ENCODE results near the gene C1orf216.

C1orf216 gene

GRCh38 chr1:35718492-35719336 is at the start of gene C1orf216:
Gene C1orf216, minus strand, starts transcription at chr1:35718884. Its CDS starts 2,563 bp downstream, at chr1:35716321.
- peak within 1 kb of the TSS; percentile 79; the same call in 1 of the 2 replicates for H3K27ac ChIP-seq (ENCODE audit: low read depth, low read length)
- peaks cover 15% of the 10 kb centered on the region for H3K36me3 ChIP-seq (ENCODE audit: control insufficient read depth, insufficient read depth, low read length)
- H3K9me3 ChIP-seq (ENCODE audit: control insufficient read depth, insufficient read depth, low read depth, low read length), result no peaks in the 10 kb centered on the region
- H3K27me3 ChIP-seq (ENCODE audit: control insufficient read depth, insufficient read depth, low read length), result no peaks in the 10 kb centered on the region
- peaks cover 10% of the 10 kb centered on the region; the same call in 1 of the 2 replicates for H3K4me1 ChIP-seq (ENCODE audit: control insufficient read depth, insufficient read depth, low read length)
- H3K4me3 ChIP-seq (ENCODE audit: low read depth, low read length), result peak within 1 kb of the TSS; percentile 81
- peak within 1 kb of the TSS; percentile 85 for H3K9ac ChIP-seq (ENCODE audit: low read length)

GRCh38 chr1:35764283-35764682 is 45.6 kb upstream of the C1orf216 start:
- Histone ChIP-seq H3K27ac (ENCODE audit: low read depth, low read length) (no peak overlapping the region), H3K9me3 (ENCODE audit: control insufficient read depth, insufficient read depth, low read depth, low read length) (no peaks in the 10 kb centered on the region), H3K9ac (ENCODE audit: low read length) (no peak overlapping the region), H3K27me3 (ENCODE audit: control insufficient read depth, insufficient read depth, low read length) (no peaks in the 10 kb centered on the region), H3K4me3 (ENCODE audit: low read depth, low read length) (no peak overlapping the region), H3K4me1 (ENCODE audit: control insufficient read depth, insufficient read depth, low read length) (peaks cover 3% of the 10 kb centered on the region; the same call in 1 of the 2 replicates), H3K36me3 (ENCODE audit: control insufficient read depth, insufficient read depth, low read length) (peaks cover 62% of the 10 kb centered on the region)

- H3K36me3 ChIP-seq (ENCODE audit: control insufficient read depth, insufficient read depth, low read length), result peaks cover 71% of the 10 kb centered on the region
- H3K9me3 ChIP-seq (ENCODE audit: control insufficient read depth, insufficient read depth, low read depth, low read length), result no peaks in the 10 kb centered on the region
- H3K27ac ChIP-seq (ENCODE audit: low read depth, low read length), result no peak overlapping the region
- no peaks in the 10 kb centered on the region for H3K27me3 ChIP-seq (ENCODE audit: control insufficient read depth, insufficient read depth, low read length)
- no peak overlapping the region for H3K4me3 ChIP-seq (ENCODE audit: low read depth, low read length)
- no peaks in the 10 kb centered on the region for H3K4me1 ChIP-seq (ENCODE audit: control insufficient read depth, insufficient read depth, low read length)
- no peak overlapping the region for H3K9ac ChIP-seq (ENCODE audit: low read length)
Measured at GRCh38 chr1:35763201-35763600, 44.5 kb upstream of the C1orf216 start.

GRCh38 chr1:35762141-35762540 is 43.5 kb upstream of the C1orf216 start:
- Histone ChIP-seq H3K9ac (ENCODE audit: low read length) (no peak overlapping the region), H3K4me1 (ENCODE audit: control insufficient read depth, insufficient read depth, low read length) (no peaks in the 10 kb centered on the region), H3K27me3 (ENCODE audit: control insufficient read depth, insufficient read depth, low read length) (no peaks in the 10 kb centered on the region), H3K27ac (ENCODE audit: low read depth, low read length) (no peak overlapping the region), H3K9me3 (ENCODE audit: control insufficient read depth, insufficient read depth, low read depth, low read length) (no peaks in the 10 kb centered on the region), H3K36me3 (ENCODE audit: control insufficient read depth, insufficient read depth, low read length) (peaks cover 81% of the 10 kb centered on the region), H3K4me3 (ENCODE audit: low read depth, low read length) (no peak overlapping the region)

- Histone ChIP-seq H3K9me3 (ENCODE audit: control insufficient read depth, insufficient read depth, low read depth, low read length) (no peaks in the 10 kb centered on the region), H3K36me3 (ENCODE audit: control insufficient read depth, insufficient read depth, low read length) (peaks cover 86% of the 10 kb centered on the region), H3K4me3 (ENCODE audit: low read depth, low read length) (no peak overlapping the region), H3K27me3 (ENCODE audit: control insufficient read depth, insufficient read depth, low read length) (no peaks in the 10 kb centered on the region), H3K4me1 (ENCODE audit: control insufficient read depth, insufficient read depth, low read length) (no peaks in the 10 kb centered on the region), H3K9ac (ENCODE audit: low read length) (no peak overlapping the region), H3K27ac (ENCODE audit: low read depth, low read length) (no peak overlapping the region)
Measured at GRCh38 chr1:35756064-35756463, 37.4 kb upstream of the C1orf216 start.

- Histone ChIP-seq H3K9me3 (ENCODE audit: control insufficient read depth, insufficient read depth, low read depth, low read length) (no peaks in the 10 kb centered on the region), H3K27me3 (ENCODE audit: control insufficient read depth, insufficient read depth, low read length) (no peaks in the 10 kb centered on the region), H3K36me3 (ENCODE audit: control insufficient read depth, insufficient read depth, low read length) (peaks cover 84% of the 10 kb centered on the region), H3K27ac (ENCODE audit: low read depth, low read length) (no peak overlapping the region), H3K9ac (ENCODE audit: low read length) (no peak overlapping the region), H3K4me3 (ENCODE audit: low read depth, low read length) (no peak overlapping the region), H3K4me1 (ENCODE audit: control insufficient read depth, insufficient read depth, low read length) (no peaks in the 10 kb centered on the region)
Measured at GRCh38 chr1:35753626-35754260, 35.1 kb upstream of the C1orf216 start.

GRCh38 chr1:35748326-35748725 is 29.6 kb upstream of the C1orf216 start:
- no peaks in the 10 kb centered on the region for H3K9me3 ChIP-seq (ENCODE audit: control insufficient read depth, insufficient read depth, low read depth, low read length)
- H3K4me1 ChIP-seq (ENCODE audit: control insufficient read depth, insufficient read depth, low read length), result no peaks in the 10 kb centered on the region
- H3K36me3 ChIP-seq (ENCODE audit: control insufficient read depth, insufficient read depth, low read length), result peaks cover 85% of the 10 kb centered on the region
- no peak overlapping the region for H3K27ac ChIP-seq (ENCODE audit: low read depth, low read length)
- H3K4me3 ChIP-seq (ENCODE audit: low read depth, low read length), result no peak overlapping the region
- H3K27me3 ChIP-seq (ENCODE audit: control insufficient read depth, insufficient read depth, low read length), result no peaks in the 10 kb centered on the region
- H3K9ac ChIP-seq (ENCODE audit: low read length), result no peak overlapping the region

GRCh38 chr1:35745124-35745730 is 26.5 kb upstream of the C1orf216 start:
- peaks cover 82% of the 10 kb centered on the region for H3K36me3 ChIP-seq (ENCODE audit: control insufficient read depth, insufficient read depth, low read length)
- no peak overlapping the region for H3K27ac ChIP-seq (ENCODE audit: low read depth, low read length)
- no peak overlapping the region for H3K4me3 ChIP-seq (ENCODE audit: low read depth, low read length)

GRCh38 chr1:35737120-35737519 is 18.4 kb upstream of the C1orf216 start:
- Histone ChIP-seq H3K9ac (ENCODE audit: low read length) (no peak overlapping the region), H3K27me3 (ENCODE audit: control insufficient read depth, insufficient read depth, low read length) (no peaks in the 10 kb centered on the region), H3K4me1 (ENCODE audit: control insufficient read depth, insufficient read depth, low read length) (no peaks in the 10 kb centered on the region), H3K36me3 (ENCODE audit: control insufficient read depth, insufficient read depth, low read length) (peaks cover 86% of the 10 kb centered on the region), H3K9me3 (ENCODE audit: control insufficient read depth, insufficient read depth, low read depth, low read length) (no peaks in the 10 kb centered on the region), H3K4me3 (ENCODE audit: low read depth, low read length) (no peak overlapping the region), H3K27ac (ENCODE audit: low read depth, low read length) (no peak overlapping the region)

More at GRCh38 chr1:35745124-35745730, 26.5 kb upstream of the C1orf216 start:
- Histone ChIP-seq H3K9me3 (ENCODE audit: control insufficient read depth, insufficient read depth, low read depth, low read length) (no peaks in the 10 kb centered on the region), H3K27me3 (ENCODE audit: control insufficient read depth, insufficient read depth, low read length) (no peaks in the 10 kb centered on the region), H3K9ac (ENCODE audit: low read length) (no peak overlapping the region), H3K4me1 (ENCODE audit: control insufficient read depth, insufficient read depth, low read length) (no peaks in the 10 kb centered on the region)

GRCh38 chr1:35727434-35728040 is 8.9 kb upstream of the C1orf216 start:
- H3K27me3 ChIP-seq (ENCODE audit: control insufficient read depth, insufficient read depth, low read length), result no peaks in the 10 kb centered on the region
- H3K9ac ChIP-seq (ENCODE audit: low read length), result no peak overlapping the region
- H3K27ac ChIP-seq (ENCODE audit: low read depth, low read length), result no peak overlapping the region
- H3K9me3 ChIP-seq (ENCODE audit: control insufficient read depth, insufficient read depth, low read depth, low read length), result no peaks in the 10 kb centered on the region
- peaks cover 15% of the 10 kb centered on the region for H3K36me3 ChIP-seq (ENCODE audit: control insufficient read depth, insufficient read depth, low read length)
- peaks cover 11% of the 10 kb centered on the region; the same call in 1 of the 2 replicates for H3K4me1 ChIP-seq (ENCODE audit: control insufficient read depth, insufficient read depth, low read length)
- H3K4me3 ChIP-seq (ENCODE audit: low read depth, low read length), result no peak overlapping the region
